Breast epithelium (tissue), 4 donors: ENCODE data around the gene PFKP. TPM values are rescaled to one million over a fixed set of nuclear protein-coding genes. Genes with fewer than 3 reads are reported as not detected.

Experiments used
- DNase-seq, 2 donors: peaks; one replicate each; pipeline ENCODE4 v3.0.0-alpha.2; 2019; ENCODE audit warnings: low spot score in 2 of 2
- H3K27ac ChIP-seq, 2 donors: fragments of 200-600 bp; sonication (generic) in 1 of 2; one replicate each; pipeline ENCODE4 v1.5.1; 2016 to 2019; ENCODE audit warnings: mild to moderate bottlenecking in 1 of 2
- H3K27me3 ChIP-seq, 2 donors: fragments of 200-600 bp; sonication (generic) in 1 of 2; one replicate each; pipeline versions ENCODE4 v1.5.1 to v1.6.0; 2017 to 2019; ENCODE audit warnings: control low read depth in 1 of 2, mild to moderate bottlenecking in 1 of 2
- H3K36me3 ChIP-seq: fragments of 200-600 bp; one replicate; pipeline ENCODE4 v1.5.1; 2019
- H3K4me1 ChIP-seq, 2 donors: fragments of 200-600 bp; sonication (generic); one replicate each; pipeline ENCODE4 v1.5.1; 2016 to 2019; ENCODE audit warnings: control low read depth in 1 of 2
- H3K4me3 ChIP-seq, 3 donors: fragments of 200-600 bp; sonication (generic); 1 replicate in 2 of 3; 2 replicates in 1 of 3; pipeline ENCODE4 v1.5.1; 2016 to 2019; ENCODE audit warnings: mild to moderate bottlenecking in 3 of 3, moderate library complexity in 2 of 3
- H3K9me3 ChIP-seq, 2 donors: fragments of 200-600 bp; sonication (generic) in 1 of 2; one replicate each; pipeline ENCODE4 v1.5.1; 2016 to 2019; ENCODE audit warnings: control low read depth in 1 of 2
- CTCF ChIP-seq, 3 donors: fragments of 450-650 bp; IDR thresholded peaks; one replicate each; pipeline ENCODE4 v1.5.1; 2016 to 2017; ENCODE audit warnings: antibody characterized with exemption in 3 of 3, mild to moderate bottlenecking in 3 of 3, moderate library complexity in 3 of 3
- POLR2A ChIP-seq: fragments of 450-650 bp; IDR thresholded peaks from one replicate; pipeline ENCODE4 v1.6.1; 2016; ENCODE audit warnings: antibody characterized with exemption, mild to moderate bottlenecking, moderate library complexity
- POLR2AphosphoS5 ChIP-seq, 3 donors: sonication (generic); formaldehyde crosslinking; IDR thresholded peaks; one replicate each; pipeline ENCODE4 v1.6.1; 2017; ENCODE audit warnings: antibody characterized with exemption in 3 of 3
- intact Hi-C: fragments of 100-400 bp; cut with DNase I; formaldehyde crosslinking; loops from one replicate; pipeline ENCODE4 v1.15.1; 2023; ENCODE audit warnings: low total_unique reads
- total RNA-seq, 3 donors: library from RNA; depleted of rRNA; stranded (reverse); fragments of >200 nt; gene quantifications; one replicate each; pipeline ENCODE4 v1.1.0, GENCODE V29; 2016

Gene PFKP
- total RNA-seq, 3 donors from 2014 or later = 16.0 to 37.0 (median 32.9) TPM

- H3K4me1 ChIP-seq = no peaks in the 10 kb centered on the region
- TF ChIP-seq POLR2A = no peak
- TF ChIP-seq CTCF (IDR thresholded peaks at IDR 0.05) = no peak
- TF ChIP-seq POLR2AphosphoS5 (IDR thresholded peaks at IDR 0.05) = no peak
- H3K27me3 ChIP-seq = no peaks in the 10 kb centered on the region
- H3K4me3 ChIP-seq = no peak overlapping the region
- DNase-seq = no peak
- H3K27ac ChIP-seq = peak overlapping the region in 1 of 2 donors; percentile 25
- no peaks in the 10 kb centered on the region for H3K9me3 ChIP-seq
- H3K36me3 ChIP-seq = no peaks in the 10 kb centered on the region
- intact Hi-C loops = no loop called here
Measured at GRCh38 chr10:3046210-3046779, 21.1 kb upstream of the PFKP start.

- no peak overlapping the region for H3K4me3 ChIP-seq
- intact Hi-C loops = no loop called here
- H3K36me3 ChIP-seq = no peaks in the 10 kb centered on the region
- no peaks in the 10 kb centered on the region for H3K27me3 ChIP-seq
- no peaks in the 10 kb centered on the region for H3K9me3 ChIP-seq
- H3K27ac ChIP-seq = no peak overlapping the region
- no peak for DNase-seq
- no peak for TF ChIP-seq CTCF (IDR thresholded peaks at IDR 0.05)
- TF ChIP-seq POLR2A = no peak
- no peak for TF ChIP-seq POLR2AphosphoS5 (IDR thresholded peaks at IDR 0.05)
- H3K4me1 ChIP-seq = no peaks in the 10 kb centered on the region
Measured at GRCh38 chr10:3046981-3047547, 20.3 kb upstream of the PFKP start.

- no peak for TF ChIP-seq CTCF (IDR thresholded peaks at IDR 0.05)
- TF ChIP-seq POLR2A = no peak
- TF ChIP-seq POLR2AphosphoS5 (IDR thresholded peaks at IDR 0.05) = no peak
- H3K9me3 ChIP-seq = no peaks in the 10 kb centered on the region
Measured at GRCh38 chr10:3047596-3047995, 19.8 kb upstream of the PFKP start.

GRCh38 chr10:3048119-3049019 is 19.0 kb upstream of the PFKP start:
- no peaks in the 10 kb centered on the region for H3K4me1 ChIP-seq
- no peak overlapping the region for H3K4me3 ChIP-seq
- no peak overlapping the region for H3K27ac ChIP-seq
- no peak for TF ChIP-seq POLR2AphosphoS5 (IDR thresholded peaks at IDR 0.05)
- TF ChIP-seq CTCF (IDR thresholded peaks at IDR 0.05) = no peak
- TF ChIP-seq POLR2A = no peak
- intact Hi-C loops = no loop called here
- DNase-seq = no peak
- H3K36me3 ChIP-seq = no peaks in the 10 kb centered on the region
- no peaks in the 10 kb centered on the region for H3K9me3 ChIP-seq
- H3K27me3 ChIP-seq = no peaks in the 10 kb centered on the region

More at GRCh38 chr10:3047596-3047995, 19.8 kb upstream of the PFKP start:
- intact Hi-C loops = no loop called here
- Histone ChIP-seq H3K4me1 (no peaks in the 10 kb centered on the region), H3K4me3 (no peak overlapping the region), H3K27me3 (no peaks in the 10 kb centered on the region), H3K36me3 (no peaks in the 10 kb centered on the region), H3K27ac (no peak overlapping the region)
- DNase-seq = no peak

GRCh38 chr10:3051692-3052091 is 15.7 kb upstream of the PFKP start:
- Histone ChIP-seq H3K27ac (no peak overlapping the region), H3K4me3 (no peak overlapping the region), H3K27me3 (no peaks in the 10 kb centered on the region), H3K36me3 (no peaks in the 10 kb centered on the region), H3K9me3 (no peaks in the 10 kb centered on the region), H3K4me1 (no peaks in the 10 kb centered on the region)
- intact Hi-C loops = no loop called here
- DNase-seq = no peak
- no peak for TF ChIP-seq POLR2A
- no peak for TF ChIP-seq CTCF (IDR thresholded peaks at IDR 0.05)
- TF ChIP-seq POLR2AphosphoS5 (IDR thresholded peaks at IDR 0.05) = no peak
